Hepatocyte (in vitro differentiated cells): Measurements from ENCODE around the gene MAD1L1. TPM values are rescaled to one million over a fixed set of nuclear protein-coding genes. Genes with fewer than 3 reads are reported as not detected.
"Not testable (repeated sequence)": the region's sequence is repeated elsewhere in the genome, so short reads cannot be mapped to it uniquely, and the experiment has no call there.

Experiments
- DNase-seq: peaks from one replicate; pipeline ENCODE4 v3.0.0-alpha.2; 2016; ENCODE audit warnings: low spot score
- H2AFZ ChIP-seq: fragments of 200-600 bp; sonication (generic); 2 replicates; pipeline ENCODE4 v1.6.0; 2016; ENCODE audit warnings: antibody characterized with exemption, mild to moderate bottlenecking
- H3K27ac ChIP-seq: fragments of 200-600 bp; sonication (generic); 2 replicates; pipeline ENCODE4 v1.5.1; 2016; ENCODE audit warnings: mild to moderate bottlenecking
- H3K27me3 ChIP-seq: fragments of 200-600 bp; sonication (generic); 2 replicates; pipeline ENCODE4 v1.6.1; 2016
- H3K36me3 ChIP-seq: fragments of 200-600 bp; sonication (generic); replicated peaks from 2 replicates; pipeline ENCODE4 v1.5.1; 2016; ENCODE audit warnings: low read depth; ENCODE audit not compliant: insufficient read depth
- H3K4me1 ChIP-seq: fragments of 200-600 bp; sonication (generic); 2 replicates; pipeline ENCODE4 v1.5.1; 2016; ENCODE audit warnings: mild to moderate bottlenecking, moderate library complexity; ENCODE audit not compliant: insufficient read depth
- H3K4me2 ChIP-seq: fragments of 200-600 bp; sonication (generic); 2 replicates; pipeline ENCODE4 v1.6.0; 2016
- H3K4me3 ChIP-seq: fragments of 200-600 bp; sonication (generic); 2 replicates; pipeline ENCODE4 v1.5.1; 2016; ENCODE audit warnings: mild to moderate bottlenecking
- H3K79me2 ChIP-seq: fragments of 200-600 bp; sonication (generic); 2 replicates; pipeline ENCODE4 v1.6.0; 2017; ENCODE audit warnings: mild to moderate bottlenecking
- H3K9me2 ChIP-seq: fragments of 200-600 bp; sonication (generic); replicated peaks from 2 replicates; pipeline ENCODE4 v1.6.0; 2017; ENCODE audit warnings: mild to moderate bottlenecking; ENCODE audit not compliant: insufficient read depth
- H3K9me3 ChIP-seq: fragments of 200-600 bp; sonication (generic); 2 replicates; pipeline ENCODE4 v1.5.1; 2016; ENCODE audit warnings: low read depth, mild to moderate bottlenecking
- H4K20me1 ChIP-seq: fragments of 200-600 bp; sonication (generic); 2 replicates; pipeline ENCODE4 v1.6.0; 2016; ENCODE audit warnings: mild to moderate bottlenecking; ENCODE audit not compliant: insufficient read depth, poor library complexity, severe bottlenecking
- EZH2 ChIP-seq: fragments of 200-600 bp; sonication (generic); IDR thresholded peaks from 2 replicates; pipeline ENCODE4 v1.6.1; 2016; ENCODE audit warnings: antibody characterized with exemption, mild to moderate bottlenecking, borderline replicate concordance
- EZH2phosphoT487 ChIP-seq: fragments of 200-600 bp; sonication (generic); IDR thresholded peaks from one replicate; pipeline ENCODE4 v1.6.1; 2018; ENCODE audit warnings: antibody characterized with exemption, mild to moderate bottlenecking, low read depth, moderate library complexity; ENCODE audit not compliant: unreplicated experiment, severe bottlenecking
- WGBS: methylation state at CpG from one replicate; pipeline ENCODE4 v1.1.6; 2016; ENCODE audit warnings: low lambda C conversion rate; ENCODE audit errors: missing lambda C conversion rate; 5-methylcytosine and 5-hydroxymethylcytosine counted together
- polyA plus RNA-seq: library from polyadenylated mRNA; unstranded; fragments of >200 nt; fragmentation: Nextera tagmentation; extraction: Ambion mirVana; gene quantifications from 2 replicates; pipeline ENCODE4 v1.2.1, GENCODE V29; 2016
- total RNA-seq: library from RNA; depleted of rRNA; stranded (reverse); fragments of >200 nt; gene quantifications from 2 replicates; pipeline ENCODE4 v1.2.3, GENCODE V29; 2014
- TF ChIP-seq, protein P1 (sequence below): fragments of 200-600 bp; sonication (generic); IDR thresholded peaks from 2 replicates; pipeline ENCODE4 v1.5.1; 2016; ENCODE audit warnings: antibody characterized with exemption, mild to moderate bottlenecking; ENCODE audit not compliant: poor library complexity

The MAD1L1 gene
- total and polyA plus RNA-seq, 2 experiments from 2014 or later, result 30.7 to 31.0 TPM

DNA sequence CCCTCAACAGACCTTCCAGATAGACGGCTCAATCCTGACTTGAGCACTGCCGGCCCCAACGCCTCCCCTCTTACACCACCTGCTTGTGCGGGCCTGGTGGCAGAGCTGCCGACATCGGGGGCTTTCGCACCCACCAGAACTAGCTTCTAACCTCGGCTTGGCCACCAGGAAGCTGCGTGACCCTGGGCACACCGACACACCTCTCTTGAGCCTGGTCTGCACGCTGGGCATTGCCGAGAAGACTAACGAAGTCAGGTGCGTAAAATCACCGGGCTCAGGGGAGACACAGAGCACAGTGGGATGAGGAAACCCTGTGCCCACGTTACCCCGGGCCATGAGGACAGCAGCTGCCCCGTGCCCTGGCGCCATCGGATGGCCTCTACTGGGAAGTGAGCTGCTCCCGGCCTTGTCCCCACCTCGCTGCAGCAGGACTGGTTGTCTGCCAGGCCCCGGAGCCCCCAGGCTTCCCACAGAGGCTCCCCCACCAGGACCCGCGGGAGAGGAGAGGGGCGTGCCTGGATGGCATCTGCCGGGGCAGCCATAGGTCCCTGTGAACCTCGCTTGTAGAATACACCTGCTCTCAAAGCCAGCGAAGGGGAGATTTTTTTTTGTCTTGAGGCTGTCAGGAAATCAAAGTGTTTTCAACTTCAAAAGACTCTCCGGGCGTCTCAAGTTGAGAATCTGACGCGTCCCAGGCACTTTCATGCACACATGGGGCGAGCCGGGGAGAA, 408.4 kb downstream of the MAD1L1 start:
- not testable (repeated sequence) for H3K4me1 ChIP-seq, H3K9me3 ChIP-seq, H4K20me1 ChIP-seq, H3K4me2 ChIP-seq, H3K4me3 ChIP-seq, H3K27ac ChIP-seq, H3K9me2 ChIP-seq, H3K36me3 ChIP-seq, H2AFZ ChIP-seq, H3K79me2 ChIP-seq, DNase-seq, H3K27me3 ChIP-seq
- WGBS, result 95% methylated on average over 32 of the region's 35 CpGs

DNA sequence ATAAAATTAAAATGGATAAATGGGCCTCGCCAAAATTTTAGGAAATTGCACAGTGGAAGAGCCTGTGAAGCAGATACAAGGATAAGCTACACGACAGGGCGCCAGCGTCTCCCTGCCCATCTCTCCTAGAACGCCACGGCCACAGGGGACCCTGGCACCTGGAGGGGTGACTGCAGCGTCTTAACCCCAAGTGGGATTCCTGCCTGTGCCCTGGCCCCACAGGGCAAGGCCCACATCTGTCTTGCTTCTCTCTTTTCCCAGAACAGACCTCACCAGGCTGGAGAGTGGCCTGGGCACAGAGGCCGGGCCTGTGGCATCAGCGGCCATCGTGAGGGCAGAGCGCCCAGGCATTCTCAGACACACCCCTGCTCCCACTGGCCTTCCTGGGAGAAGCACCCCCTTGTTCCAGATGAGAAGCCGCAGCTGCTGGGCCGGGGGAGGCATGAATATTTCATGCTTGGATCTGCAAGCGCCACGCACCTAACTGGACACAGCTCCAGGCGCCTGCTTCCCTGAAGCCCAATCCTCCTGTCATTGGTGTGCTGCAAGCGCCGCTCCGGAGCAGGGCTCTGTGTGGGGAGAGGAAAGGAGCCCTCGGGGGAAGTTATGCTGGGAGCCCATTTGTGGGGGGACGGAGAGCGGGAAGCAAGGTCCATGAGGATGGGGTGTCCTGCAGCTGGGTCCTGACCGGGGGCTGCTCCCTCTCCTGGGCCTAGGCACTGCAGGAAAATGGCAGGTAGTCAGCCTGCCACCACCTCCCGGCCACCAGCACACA, 409.2 kb downstream of the MAD1L1 start:
- Histone ChIP-seq H2AFZ (no peak overlapping the region), H3K9me3 (no peaks in the 10 kb centered on the region), H3K36me3 (no peaks in the 10 kb centered on the region), H3K4me1 (no peaks in the 10 kb centered on the region), H3K27me3 (no peaks in the 10 kb centered on the region), H3K4me3 (no peak overlapping the region), H3K9me2 (no peaks in the 10 kb centered on the region), H3K4me2 (no peak overlapping the region), H3K79me2 (no peaks in the 10 kb centered on the region), H3K27ac (no peak overlapping the region), H4K20me1 (no peaks in the 10 kb centered on the region)
- TF ChIP-seq EZH2 (no peak), EZH2phosphoT487 (no peak)
- TF ChIP-seq, protein P1, sequence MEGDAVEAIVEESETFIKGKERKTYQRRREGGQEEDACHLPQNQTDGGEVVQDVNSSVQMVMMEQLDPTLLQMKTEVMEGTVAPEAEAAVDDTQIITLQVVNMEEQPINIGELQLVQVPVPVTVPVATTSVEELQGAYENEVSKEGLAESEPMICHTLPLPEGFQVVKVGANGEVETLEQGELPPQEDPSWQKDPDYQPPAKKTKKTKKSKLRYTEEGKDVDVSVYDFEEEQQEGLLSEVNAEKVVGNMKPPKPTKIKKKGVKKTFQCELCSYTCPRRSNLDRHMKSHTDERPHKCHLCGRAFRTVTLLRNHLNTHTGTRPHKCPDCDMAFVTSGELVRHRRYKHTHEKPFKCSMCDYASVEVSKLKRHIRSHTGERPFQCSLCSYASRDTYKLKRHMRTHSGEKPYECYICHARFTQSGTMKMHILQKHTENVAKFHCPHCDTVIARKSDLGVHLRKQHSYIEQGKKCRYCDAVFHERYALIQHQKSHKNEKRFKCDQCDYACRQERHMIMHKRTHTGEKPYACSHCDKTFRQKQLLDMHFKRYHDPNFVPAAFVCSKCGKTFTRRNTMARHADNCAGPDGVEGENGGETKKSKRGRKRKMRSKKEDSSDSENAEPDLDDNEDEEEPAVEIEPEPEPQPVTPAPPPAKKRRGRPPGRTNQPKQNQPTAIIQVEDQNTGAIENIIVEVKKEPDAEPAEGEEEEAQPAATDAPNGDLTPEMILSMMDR, result no peak
- no peak for DNase-seq
- 97% methylated on average over 23 of the region's 24 CpGs for WGBS

DNA sequence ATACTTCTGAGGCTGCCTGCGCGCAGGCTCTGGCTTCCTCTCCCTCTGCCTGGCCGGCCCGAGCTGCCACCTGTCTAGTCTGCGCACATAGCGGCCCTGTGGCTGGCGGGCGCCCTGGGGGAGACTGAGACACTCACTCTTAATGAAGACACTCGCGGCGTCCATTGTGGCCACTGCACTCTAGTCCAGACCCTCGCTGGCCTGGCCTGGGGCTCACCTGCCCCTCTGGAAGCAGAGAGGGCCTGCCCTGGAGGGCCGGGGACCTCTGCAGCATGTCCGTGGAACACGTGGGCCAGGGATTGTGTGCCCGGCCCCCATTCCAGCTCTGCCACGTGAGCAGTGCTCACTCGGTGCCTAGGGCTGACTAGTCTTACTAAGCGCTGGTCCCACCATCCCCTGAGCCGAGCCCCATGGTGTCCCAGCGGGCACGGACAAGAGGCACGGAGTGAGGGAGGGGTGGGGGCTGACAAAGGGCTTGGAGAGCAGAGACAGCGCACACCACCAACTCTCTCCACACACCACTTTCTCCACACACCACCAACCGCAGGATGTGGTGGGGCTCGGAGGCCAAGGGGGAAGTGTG, 413.4 kb downstream of the MAD1L1 start:
- no peak for TF ChIP-seq EZH2phosphoT487
- no peak for TF ChIP-seq EZH2
- TF ChIP-seq, protein P1, result no peak
- WGBS, result 86% methylated on average over 26 of the region's 26 CpGs
- Histone ChIP-seq H3K79me2 (no peaks in the 10 kb centered on the region), H2AFZ (no peak overlapping the region), H3K9me3 (no peaks in the 10 kb centered on the region), H3K4me1 (no peaks in the 10 kb centered on the region), H3K9me2 (no peaks in the 10 kb centered on the region), H3K4me3 (no peak overlapping the region), H3K27me3 (no peaks in the 10 kb centered on the region), H4K20me1 (no peaks in the 10 kb centered on the region), H3K4me2 (no peak overlapping the region), H3K36me3 (no peaks in the 10 kb centered on the region), H3K27ac (no peak overlapping the region)
- no peak for DNase-seq

DNA sequence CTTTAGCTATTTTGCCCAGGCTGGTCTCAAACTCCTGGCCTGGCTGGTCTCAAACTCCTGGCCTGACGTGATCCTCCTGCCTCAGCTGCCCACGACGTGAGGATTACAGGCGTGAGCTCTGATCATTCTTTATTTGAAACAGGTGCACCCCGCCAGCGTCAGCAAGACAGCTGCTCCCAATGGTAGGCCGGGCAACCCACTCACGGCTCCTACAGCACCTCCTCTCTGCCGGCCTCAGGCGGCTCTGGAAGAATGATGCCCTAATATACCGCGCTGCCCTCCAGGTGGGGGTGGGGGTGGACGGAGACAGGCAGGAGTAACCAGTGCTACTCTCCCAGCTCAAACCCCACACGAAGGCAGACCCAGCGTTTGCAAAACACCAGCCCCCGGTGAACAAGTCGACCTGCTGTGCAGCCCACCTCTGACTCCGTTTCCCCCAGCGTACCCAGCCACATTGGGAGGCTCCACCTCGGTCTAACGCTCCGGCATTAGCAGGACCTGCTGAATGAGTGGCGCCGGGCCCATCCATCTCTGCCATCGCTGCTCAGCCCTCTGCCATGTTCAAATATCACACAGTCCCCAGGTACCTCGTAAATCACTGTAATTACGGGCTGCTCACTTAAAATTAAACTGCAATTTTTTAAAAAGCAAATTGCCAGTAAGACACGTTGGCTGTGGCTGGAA, 414.0 kb downstream of the MAD1L1 start:
- WGBS, result 86% methylated on average over 27 of the region's 28 CpGs
- no peaks in the 10 kb centered on the region for H4K20me1 ChIP-seq

More for the DNA sequence above, 414.0 kb downstream of the MAD1L1 start:
- Histone ChIP-seq H3K4me1 (no peaks in the 10 kb centered on the region), H3K27ac (no peak overlapping the region), H3K4me3 (no peak overlapping the region), H2AFZ (no peak overlapping the region), H3K9me3 (no peaks in the 10 kb centered on the region), H3K36me3 (no peaks in the 10 kb centered on the region), H3K27me3 (no peaks in the 10 kb centered on the region), H3K4me2 (no peak overlapping the region), H3K9me2 (no peaks in the 10 kb centered on the region), H3K79me2 (no peaks in the 10 kb centered on the region)
- no peak for DNase-seq
- no peak for TF ChIP-seq EZH2
- TF ChIP-seq, protein P1, result no peak
- no peak for TF ChIP-seq EZH2phosphoT487
